GM19372 (cell line): Measurements from ENCODE around the gene PTX4.

Experiments
- ATAC-seq: cut with Tn5 transposase; IDR thresholded peaks from one replicate; pipeline ENCODE4 v1.9.1; 2021; ENCODE audit warnings: mild to moderate bottlenecking, low read depth, moderate library complexity; ENCODE audit not compliant: unreplicated experiment

Gene PTX4

GRCh38 chr16:1502092-1503004, 13.6 kb upstream of the PTX4 start:
- ATAC-seq, result no peak

GRCh38 chr16:1501630-1502029, 12.9 kb upstream of the PTX4 start:
- no peak for ATAC-seq

- ATAC-seq, result no peak
These were observed 11.9 kb upstream of the PTX4 start for GRCh38 chr16:1500465-1501150.

GRCh38 chr16:1499756-1500464, 11.2 kb upstream of the PTX4 start:
- no peak for ATAC-seq

GRCh38 chr16:1498899-1499676, 10.3 kb upstream of the PTX4 start:
- no peak for ATAC-seq

DNA sequence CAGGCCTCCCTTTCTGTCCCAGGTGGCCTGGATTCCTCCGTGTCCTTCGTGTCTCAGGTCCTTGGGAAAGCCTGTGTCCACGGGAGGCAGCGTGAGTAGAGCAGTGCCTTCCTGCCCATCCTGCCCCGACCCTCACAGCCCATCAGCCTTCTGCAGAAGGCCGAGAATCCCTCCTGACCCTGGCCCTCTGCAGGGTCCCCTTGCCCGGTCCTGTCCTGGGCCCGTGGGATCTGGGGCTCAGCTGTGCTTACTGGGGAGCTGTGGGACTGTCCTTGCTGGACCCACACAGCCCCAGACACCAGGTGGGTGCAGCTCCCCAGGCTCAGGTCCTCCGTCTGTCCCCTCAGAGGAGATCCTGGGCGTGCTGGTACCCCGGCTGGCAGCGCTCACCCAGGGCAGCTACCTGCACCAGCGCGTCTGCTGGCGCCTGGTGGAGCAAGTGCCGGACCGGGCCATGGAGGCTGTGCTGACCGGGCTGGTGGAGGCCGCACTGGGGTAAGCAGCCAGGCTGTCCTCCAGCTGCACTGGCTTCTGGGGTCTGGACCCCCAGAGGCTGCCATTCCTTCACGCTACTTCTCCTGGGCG, 8.4 kb upstream of the PTX4 start:
- ATAC-seq, result no peak

DNA sequence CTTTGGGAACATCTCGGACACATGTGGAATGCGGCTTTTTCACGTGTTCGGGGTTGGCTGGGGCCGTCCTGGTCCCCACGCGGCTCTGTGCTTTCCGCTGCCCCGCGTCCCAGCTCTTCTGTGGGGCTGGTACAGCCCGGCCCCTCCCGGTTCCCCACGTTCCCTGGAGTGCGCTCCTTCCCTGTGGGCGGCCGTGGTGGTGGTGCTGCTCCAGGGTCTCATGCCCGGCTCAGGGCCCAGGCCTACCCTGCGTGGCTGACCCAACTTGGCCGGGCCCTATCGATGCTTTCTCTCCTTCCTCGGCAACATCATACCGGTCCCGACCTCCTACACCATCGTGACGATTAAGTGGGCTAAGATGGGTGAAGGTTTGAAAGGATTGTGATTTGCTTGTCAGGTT, 7.7 kb upstream of the PTX4 start:
- ATAC-seq, result no peak

DNA sequence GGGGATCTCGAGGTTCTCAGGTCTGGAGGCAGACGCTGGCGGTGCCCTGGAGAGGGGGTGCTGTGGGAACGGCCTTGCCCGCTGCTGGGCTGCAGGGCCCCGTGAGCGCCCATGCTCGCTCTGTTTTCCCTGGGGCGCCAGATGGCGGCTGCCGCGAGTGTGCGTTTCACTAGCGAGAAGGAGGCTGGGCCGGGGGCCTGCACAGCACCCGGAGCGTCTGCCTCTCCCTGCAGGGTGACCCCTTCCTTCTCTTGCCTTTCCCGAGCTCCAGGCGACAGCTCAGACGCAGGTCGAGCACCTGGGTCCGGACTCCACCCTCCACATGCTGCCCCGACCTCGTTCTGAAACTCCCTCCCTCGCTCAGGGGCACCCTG, 7.1 kb upstream of the PTX4 start:
- ATAC-seq, result no peak

- ATAC-seq, result no peak
These were observed 6.6 kb upstream of the PTX4 start for GRCh38 chr16:1495211-1495888.

- ATAC-seq, result no peak
These were observed 6.0 kb upstream of the PTX4 start for GRCh38 chr16:1494711-1495110.

- ATAC-seq, result no peak
These were observed 5.4 kb upstream of the PTX4 start for GRCh38 chr16:1494129-1494640.

GRCh38 chr16:1493746-1494094, 5.0 kb upstream of the PTX4 start:
- no peak for ATAC-seq

DNA sequence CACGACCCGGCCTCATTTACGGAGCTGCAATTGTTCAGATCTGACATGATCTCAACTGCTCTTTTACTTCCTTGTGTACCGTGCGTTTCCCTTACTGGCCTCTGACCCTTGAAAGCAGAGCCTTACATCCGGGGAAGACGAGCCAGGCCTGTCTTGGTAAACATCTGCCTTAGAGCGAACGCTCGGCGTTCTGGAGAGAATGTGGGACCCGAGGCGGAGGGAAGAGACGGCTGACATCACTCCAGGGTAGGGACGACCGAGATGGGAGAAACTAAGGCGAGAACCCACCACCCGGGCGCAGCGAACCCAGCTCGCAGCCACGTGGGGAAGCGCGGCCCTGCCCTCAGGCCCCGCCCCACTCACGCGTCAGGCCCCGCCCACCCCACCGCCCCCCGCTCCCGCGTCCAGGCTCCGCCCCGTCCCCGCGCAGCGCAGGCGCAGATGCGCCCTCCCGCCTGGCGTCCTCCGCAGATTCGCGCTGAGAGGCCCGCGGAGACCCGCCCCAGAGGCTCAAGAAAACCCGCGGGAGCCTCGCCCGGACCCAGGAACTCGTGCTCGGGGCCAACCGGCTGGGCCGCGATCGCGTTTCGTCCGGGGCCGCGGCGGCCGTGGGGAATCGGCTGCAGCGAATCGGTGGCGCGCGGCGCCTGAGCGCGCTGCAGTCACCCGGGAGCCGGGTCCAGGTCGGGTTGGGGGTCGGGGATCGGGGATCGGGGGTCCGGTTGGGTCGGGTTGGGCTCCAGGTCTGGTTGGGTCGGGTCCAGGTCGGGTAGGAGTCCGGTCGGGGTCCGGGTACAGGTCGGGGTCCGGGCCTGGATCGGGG, 4.4 kb upstream of the PTX4 start, which contains the start of gene TELO2:
TSS of gene TELO2 (plus strand) at position 438 of the 823 bp plus-strand sequence. CDS start 922 bp downstream, outside the sequence.
- peak; percentile 75 for ATAC-seq

DNA sequence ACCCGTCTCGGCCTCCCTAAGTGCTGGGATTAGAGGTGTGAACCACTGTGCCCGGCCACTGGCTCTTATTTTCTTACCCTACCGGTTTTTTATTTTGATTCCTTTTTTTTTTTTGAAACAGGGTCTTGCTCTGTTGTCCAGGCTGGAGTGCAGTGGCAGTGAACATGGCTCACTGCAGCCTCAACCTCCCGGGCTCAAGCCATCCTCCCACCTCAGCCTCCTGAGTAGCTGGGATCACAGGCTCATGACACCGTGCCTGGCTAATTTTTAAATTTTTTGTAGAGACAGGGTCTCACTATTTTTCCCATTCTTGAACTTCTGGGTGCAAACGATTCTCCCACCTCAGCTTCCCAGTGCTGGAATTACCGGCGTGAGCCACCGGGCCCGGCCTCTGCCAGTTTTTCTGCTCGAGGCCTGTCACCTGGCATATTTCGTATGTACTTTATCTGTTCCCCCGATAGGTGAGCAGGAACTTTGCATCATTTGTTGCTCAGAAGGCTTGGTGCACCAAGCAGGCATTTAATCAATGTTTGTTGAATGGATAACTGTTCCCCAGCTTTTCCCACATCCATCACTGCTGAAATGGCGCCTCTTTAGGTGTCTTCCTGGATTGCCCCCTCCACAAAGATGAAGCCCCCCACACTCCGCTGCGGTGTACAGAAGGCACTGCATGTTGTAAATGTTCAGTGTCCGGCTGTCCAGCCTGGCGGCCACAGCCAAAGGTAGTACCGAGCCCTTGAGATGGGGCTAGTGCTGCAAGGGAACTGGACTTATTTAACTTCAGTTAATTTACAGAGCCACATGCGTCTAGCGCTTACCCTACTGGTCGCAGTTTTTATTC, 3.6 kb upstream of the PTX4 start:
- no peak for ATAC-seq

GRCh38 chr16:1491327-1491726, 2.6 kb upstream of the PTX4 start:
- no peak for ATAC-seq

DNA sequence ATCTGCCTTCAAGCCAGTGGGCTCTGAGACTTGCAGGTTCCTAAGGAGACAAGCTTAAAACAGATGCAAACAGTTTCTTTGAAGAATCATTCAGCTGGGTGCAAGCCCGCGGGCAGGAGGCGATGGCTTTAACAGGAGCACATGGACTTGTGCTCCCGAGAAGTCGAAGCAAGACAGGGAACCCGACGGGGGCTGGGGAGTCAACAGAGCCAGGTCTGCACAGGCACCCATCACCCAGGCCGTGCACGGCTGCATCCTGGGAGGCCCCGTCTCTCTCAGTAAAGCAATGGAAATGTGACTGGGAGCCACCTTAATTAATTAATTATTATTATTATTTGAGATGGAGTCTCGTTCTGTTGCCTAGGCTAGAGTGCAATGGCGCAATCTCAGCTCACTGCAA, 333 bp upstream of the PTX4 start:
- ATAC-seq, result no peak

GRCh38 chr16:1488054-1488601, 616 bp downstream of the PTX4 start:
- no peak for ATAC-seq
